Measurements from ENCODE around the gene ABHD12.
"Not testable (repeated sequence)": the region's sequence is repeated elsewhere in the genome, so short reads cannot be mapped to it uniquely, and the experiment has no call there.

ABHD12 gene

DNA sequence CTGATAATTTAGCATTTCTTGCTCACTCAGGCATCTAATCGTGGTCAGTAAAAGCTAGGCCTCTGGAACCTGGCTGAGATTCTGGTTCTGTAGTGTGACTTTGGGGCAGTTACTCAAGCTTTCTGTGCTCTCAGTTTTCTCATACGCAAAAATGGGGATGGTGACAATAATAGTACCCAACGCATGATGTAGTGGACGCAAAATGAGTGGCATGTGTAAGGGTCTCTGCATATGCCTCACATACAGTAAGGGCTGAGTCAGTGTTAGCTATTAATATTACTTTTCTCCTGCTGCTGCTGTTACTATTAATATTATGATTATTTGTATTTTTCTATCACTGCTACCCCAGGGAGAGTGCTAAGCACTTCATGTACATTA lies 17.5 kb upstream of the ABHD12 start:
- Histone ChIP-seq H3K79me1 (replicated peaks; ENCODE audit: low read length, poor library complexity, severe bottlenecking) (peaks cover 26% of the 10 kb centered on the region), H4K91ac (ENCODE audit: low read length) (no peak overlapping the region), H3K4me3 (ENCODE audit: insufficient read depth in 1 of 2, low read depth in 1 of 2, low read length in 2 of 2) (peak overlapping the region in 1 of 2 experiments; percentile 92), H3K9me3 (ENCODE audit: control insufficient read depth, low read length) (peaks cover 5% of the 10 kb centered on the region), H3K36me3 (ENCODE audit: control insufficient read depth in 1 of 2, insufficient read depth in 2 of 2, low read depth in 1 of 2, low read length in 2 of 2) (peaks cover 0 to 3% of the 10 kb centered on the region in 2 experiments), H2BK5ac (ENCODE audit: low read depth, low read length, poor library complexity, severe bottlenecking) (no peak overlapping the region), H3K14ac (ENCODE audit: low read length in 2 of 2) (no peak overlapping the region), H4K8ac (ENCODE audit: low read length) (no peak overlapping the region), H2BK120ac (ENCODE audit: low read depth, low read length) (no peak overlapping the region), H3K27me3 (ENCODE audit: control insufficient read depth in 1 of 2, insufficient read depth in 1 of 2, low read length in 2 of 2) (no peaks in the 10 kb centered on the region), H2BK12ac (ENCODE audit: low read length in 2 of 2) (no peak overlapping the region), H3K27ac (ENCODE audit: low read length, poor library complexity, severe bottlenecking) (peak overlapping the region; percentile 26), H2AFZ (ENCODE audit: low read depth, low read length) (peak overlapping the region; percentile 85), H3K4me1 (ENCODE audit: control insufficient read depth, insufficient read depth, low read depth, low read length) (peaks cover 3% of the 10 kb centered on the region), H3K4ac (ENCODE audit: low read depth in 1 of 2, low read length in 2 of 2) (no peak overlapping the region), H2AK5ac (ENCODE audit: low read length, severe bottlenecking) (no peak overlapping the region), H3K23ac (ENCODE audit: low read length in 2 of 2) (no peak overlapping the region), H2BK15ac (ENCODE audit: low read depth, poor library complexity, severe bottlenecking) (no peak overlapping the region), H3K9ac (ENCODE audit: low read length) (peak overlapping the region; percentile 94), H3K4me2 (ENCODE audit: low read length, poor library complexity, severe bottlenecking) (peak overlapping the region; percentile 72), H3K18ac (ENCODE audit: low read depth in 1 of 2, low read length in 2 of 2) (no peak overlapping the region)
- WGBS = 0% methylated on average over 3 of the region's 4 CpGs
- DNase-seq = peak; percentile 11

- Histone ChIP-seq H2BK12ac (ENCODE audit: low read length in 2 of 2) (no peak within 1 kb of the TSS), H3K4me1 (ENCODE audit: control insufficient read depth, insufficient read depth, low read depth, low read length) (peaks cover 3% of the 10 kb centered on the region), H3K18ac (ENCODE audit: low read depth in 1 of 2, low read length in 2 of 2) (peak within 1 kb of the TSS; percentile 64 to 65), H2BK5ac (ENCODE audit: low read depth, low read length, poor library complexity, severe bottlenecking) (no peak within 1 kb of the TSS), H3K23ac (ENCODE audit: low read length in 2 of 2) (no peak within 1 kb of the TSS), H3K14ac (ENCODE audit: low read length in 2 of 2) (peak within 1 kb of the TSS in 1 of 2 experiments; percentile 35), H3K27me3 (ENCODE audit: control insufficient read depth in 1 of 2, insufficient read depth in 1 of 2, low read length in 2 of 2) (no peaks in the 10 kb centered on the region), H3K36me3 (ENCODE audit: control insufficient read depth in 1 of 2, insufficient read depth in 2 of 2, low read depth in 1 of 2, low read length in 2 of 2) (peaks cover 0 to 3% of the 10 kb centered on the region in 2 experiments), H3K9ac (ENCODE audit: low read length) (peak within 1 kb of the TSS; percentile 94), H2AK5ac (ENCODE audit: low read length, severe bottlenecking) (no peak within 1 kb of the TSS), H3K27ac (ENCODE audit: low read length, poor library complexity, severe bottlenecking) (peak within 1 kb of the TSS; percentile 26), H3K79me1 (replicated peaks; ENCODE audit: low read length, poor library complexity, severe bottlenecking) (peaks cover 22% of the 10 kb centered on the region), H3K4me3 (ENCODE audit: insufficient read depth in 1 of 2, low read depth in 1 of 2, low read length in 2 of 2) (peak within 1 kb of the TSS; percentile 83 to 92), H3K4me2 (ENCODE audit: low read length, poor library complexity, severe bottlenecking) (peak within 1 kb of the TSS; percentile 72), H3K4ac (ENCODE audit: low read depth in 1 of 2, low read length in 2 of 2) (peak within 1 kb of the TSS in 1 of 2 experiments; percentile 65), H4K8ac (ENCODE audit: low read length) (peak within 1 kb of the TSS; percentile 69), H2BK120ac (ENCODE audit: low read depth, low read length) (peak within 1 kb of the TSS; percentile 34), H3K9me3 (ENCODE audit: control insufficient read depth, low read length) (peaks cover 10% of the 10 kb centered on the region), H2AFZ (ENCODE audit: low read depth, low read length) (peak within 1 kb of the TSS; percentile 85), H4K91ac (ENCODE audit: low read length) (no peak within 1 kb of the TSS), H2BK15ac (ENCODE audit: low read depth, poor library complexity, severe bottlenecking) (peak within 1 kb of the TSS; percentile 12)
- WGBS = 3% methylated on average over 56 of the region's 56 CpGs
- peak; percentile 89 for DNase-seq
These were observed 16.9 kb upstream of the ABHD12 start, which contains the start of gene GINS1 for GRCh38 chr20:25407311-25408169. Gene GINS1, plus strand, starts transcription at chr20:25407673. Its CDS starts 148 bp downstream, at chr20:25407821.

DNA sequence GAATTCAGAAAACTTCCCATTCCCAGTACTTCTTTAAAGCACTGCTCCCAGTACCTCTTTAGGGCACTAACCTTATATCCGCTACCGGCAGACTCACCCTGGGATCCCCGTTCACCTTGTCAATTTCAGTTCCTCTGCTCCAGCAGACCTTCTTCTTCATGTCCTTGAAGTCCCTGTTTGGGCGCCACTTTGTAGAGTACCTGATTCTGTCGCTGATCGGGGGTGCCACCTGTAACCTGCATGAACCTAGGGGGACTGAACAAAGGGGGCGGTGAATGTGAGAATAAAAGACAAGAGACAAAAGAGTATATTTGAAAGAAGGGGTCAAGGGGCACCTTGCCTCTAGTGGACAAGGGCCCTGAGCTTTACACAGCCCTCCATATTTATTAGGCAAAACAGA lies 11.9 kb upstream of the ABHD12 start:
- 95% methylated on average over 7 of the region's 7 CpGs for WGBS
- no peaks in the 10 kb centered on the region for H3K4me1 ChIP-seq (ENCODE audit: control insufficient read depth, insufficient read depth, low read depth, low read length)

DNA sequence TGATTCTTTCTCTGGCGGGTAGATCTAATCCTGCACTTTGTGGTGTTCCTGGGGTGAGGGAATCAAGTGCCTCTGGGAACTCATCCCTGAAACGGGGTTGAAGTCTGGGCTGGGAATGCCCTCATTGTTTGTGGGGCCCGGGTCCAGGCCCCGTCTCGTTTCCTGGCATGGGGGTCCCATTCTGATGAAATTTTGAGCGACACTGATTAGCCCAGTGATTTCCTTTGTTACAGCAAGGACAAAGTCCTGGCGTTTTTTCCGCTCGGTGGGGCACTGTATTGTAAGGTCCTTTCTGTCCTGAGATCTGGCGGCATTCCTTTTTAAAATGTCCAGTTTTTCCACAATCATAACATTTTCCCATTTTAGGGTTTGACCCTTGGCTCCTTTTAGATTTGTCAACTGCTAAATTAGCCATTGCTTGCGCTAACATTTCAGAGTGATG lies 9.7 kb upstream of the ABHD12 start:
- H2AFZ ChIP-seq (ENCODE audit: low read depth, low read length); H2BK15ac ChIP-seq (ENCODE audit: low read depth, poor library complexity, severe bottlenecking); H4K8ac ChIP-seq (ENCODE audit: low read length); H3K27ac ChIP-seq (ENCODE audit: low read length, poor library complexity, severe bottlenecking); H2BK12ac ChIP-seq (ENCODE audit: low read length in 2 of 2); H3K9ac ChIP-seq (ENCODE audit: low read length); H3K4me3 ChIP-seq (ENCODE audit: insufficient read depth in 1 of 2, low read depth in 1 of 2, low read length in 2 of 2); H3K23ac ChIP-seq (ENCODE audit: low read length in 2 of 2); H2BK120ac ChIP-seq (ENCODE audit: low read depth, low read length); H3K4ac ChIP-seq (ENCODE audit: low read depth in 1 of 2, low read length in 2 of 2); H3K27me3 ChIP-seq (ENCODE audit: control insufficient read depth in 1 of 2, insufficient read depth in 1 of 2, low read length in 2 of 2); H3K36me3 ChIP-seq (ENCODE audit: control insufficient read depth in 1 of 2, insufficient read depth in 2 of 2, low read depth in 1 of 2, low read length in 2 of 2); DNase-seq; H2BK5ac ChIP-seq (ENCODE audit: low read depth, low read length, poor library complexity, severe bottlenecking); H4K91ac ChIP-seq (ENCODE audit: low read length); H2AK5ac ChIP-seq (ENCODE audit: low read length, severe bottlenecking); H3K18ac ChIP-seq (ENCODE audit: low read depth in 1 of 2, low read length in 2 of 2); H3K4me1 ChIP-seq (ENCODE audit: control insufficient read depth, insufficient read depth, low read depth, low read length); H3K79me1 ChIP-seq (replicated peaks; ENCODE audit: low read length, poor library complexity, severe bottlenecking); H3K14ac ChIP-seq (ENCODE audit: low read length in 2 of 2); H3K4me2 ChIP-seq (ENCODE audit: low read length, poor library complexity, severe bottlenecking): not testable (repeated sequence)
- 90% methylated on average over 11 of the region's 11 CpGs for WGBS
- H3K9me3 ChIP-seq (ENCODE audit: control insufficient read depth, low read length) = peaks cover 14% of the 10 kb centered on the region

More for the DNA sequence above, 11.9 kb upstream of the ABHD12 start:
- Histone ChIP-seq H3K27ac (ENCODE audit: low read length, poor library complexity, severe bottlenecking) (no peak overlapping the region), H2BK5ac (ENCODE audit: low read depth, low read length, poor library complexity, severe bottlenecking) (no peak overlapping the region), H2AK5ac (ENCODE audit: low read length, severe bottlenecking) (no peak overlapping the region), H2BK12ac (ENCODE audit: low read length in 2 of 2) (no peak overlapping the region), H3K4me3 (ENCODE audit: insufficient read depth in 1 of 2, low read depth in 1 of 2, low read length in 2 of 2) (no peak overlapping the region), H2BK120ac (ENCODE audit: low read depth, low read length) (no peak overlapping the region), H3K36me3 (ENCODE audit: control insufficient read depth in 1 of 2, insufficient read depth in 2 of 2, low read depth in 1 of 2, low read length in 2 of 2) (no peaks in the 10 kb centered on the region), H3K23ac (ENCODE audit: low read length in 2 of 2) (no peak overlapping the region), H4K8ac (ENCODE audit: low read length) (no peak overlapping the region), H2AFZ (ENCODE audit: low read depth, low read length) (no peak overlapping the region), H3K4ac (ENCODE audit: low read depth in 1 of 2, low read length in 2 of 2) (no peak overlapping the region), H4K91ac (ENCODE audit: low read length) (no peak overlapping the region), H3K9me3 (ENCODE audit: control insufficient read depth, low read length) (peaks cover 14% of the 10 kb centered on the region), H3K9ac (ENCODE audit: low read length) (no peak overlapping the region), H3K27me3 (ENCODE audit: control insufficient read depth in 1 of 2, insufficient read depth in 1 of 2, low read length in 2 of 2) (no peaks in the 10 kb centered on the region), H3K14ac (ENCODE audit: low read length in 2 of 2) (no peak overlapping the region), H2BK15ac (ENCODE audit: low read depth, poor library complexity, severe bottlenecking) (no peak overlapping the region), H3K4me2 (ENCODE audit: low read length, poor library complexity, severe bottlenecking) (no peak overlapping the region), H3K18ac (ENCODE audit: low read depth in 1 of 2, low read length in 2 of 2) (no peak overlapping the region), H3K79me1 (replicated peaks; ENCODE audit: low read length, poor library complexity, severe bottlenecking) (no peaks in the 10 kb centered on the region)
- DNase-seq = no peak

Measured in mesenchymal stem cell (in vitro differentiated cells and primary cell).